Tibial artery (tissue), 4 donors: ENCODE measurements around the gene ROR1.

Experiments used
- DNase-seq, 2 donors: peaks; one replicate each; pipeline ENCODE4 v3.0.0-alpha.2; 2019
- H3K27ac ChIP-seq, 2 donors: fragments of 200-600 bp; sonication (generic) in 1 of 2; 1 replicate in 1 of 2; 2 replicates in 1 of 2; pipeline ENCODE4 v1.5.1; 2018 to 2019; ENCODE audit warnings: mild to moderate bottlenecking in 1 of 2
- H3K27me3 ChIP-seq, 2 donors: fragments of 200-600 bp; sonication (generic) in 1 of 2; one replicate each; pipeline versions ENCODE4 v1.5.1 to v1.6.0; 2016 to 2019
- H3K36me3 ChIP-seq, 3 donors: fragments of 200-600 bp; sonication (generic) in 2 of 3; one replicate each; pipeline ENCODE4 v1.5.1; 2016 to 2019; ENCODE audit warnings: mild to moderate bottlenecking in 2 of 3
- H3K4me1 ChIP-seq, 4 donors: fragments of 200-600 bp; sonication (generic) in 2 of 4; 1 replicate in 3 of 4; 2 replicates in 1 of 4; pipeline ENCODE4 v1.5.1; 2016 to 2019
- H3K4me3 ChIP-seq, 2 donors: fragments of 200-600 bp; sonication (generic) in 1 of 2; 1 replicate in 1 of 2; 2 replicates in 1 of 2; pipeline ENCODE4 v1.5.1; 2018 to 2019; ENCODE audit warnings: mild to moderate bottlenecking in 2 of 2
- H3K9me3 ChIP-seq, 3 donors: fragments of 200-600 bp; sonication (generic) in 1 of 3; one replicate each; pipeline ENCODE4 v1.5.1; 2016 to 2019
- CTCF ChIP-seq, 2 experiments: fragments of 200-600 bp in 1 of 2; fragments of 450-650 bp in 1 of 2; IDR thresholded peaks; one replicate each; pipeline ENCODE4 v1.5.1; 2017 to 2019; ENCODE audit warnings: antibody characterized with exemption in 2 of 2, mild to moderate bottlenecking in 1 of 2, moderate library complexity in 1 of 2
- intact Hi-C: fragments of 100-400 bp; cut with DNase I; formaldehyde crosslinking; loops from one replicate; pipeline ENCODE4 v1.15.0; 2023; ENCODE audit warnings: low total_unique reads

The ROR1 gene

GRCh38 chr1:64162804-64163203, 389.0 kb downstream of the ROR1 start:
- Histone ChIP-seq H3K4me3 (no peak overlapping the region), H3K9me3 (no peaks in the 10 kb centered on the region), H3K27me3 (no peaks in the 10 kb centered on the region), H3K4me1 (peaks cover 0 to 48% (median 21%) of the 10 kb centered on the region in 4 donors), H3K27ac (peak overlapping the region; percentile 65 to 68), H3K36me3 (peaks cover 0 to 6% (median 0%) of the 10 kb centered on the region in 3 donors)
- no peak for TF ChIP-seq CTCF (IDR thresholded peaks at IDR 0.05)
- intact Hi-C loops = loop anchor here (10.0 kb wide), 1 partner anchor 468 kb away; no protein-coding TSS in a partner anchor
- DNase-seq = no peak

GRCh38 chr1:64163431-64163830, 389.6 kb downstream of the ROR1 start:
- no peak for DNase-seq
- intact Hi-C loops = loop anchor here (10.0 kb wide), 1 partner anchor 469 kb away; no protein-coding TSS in a partner anchor
- TF ChIP-seq CTCF (IDR thresholded peaks at IDR 0.05) = no peak
- H3K36me3 ChIP-seq = peaks cover 0 to 6% (median 0%) of the 10 kb centered on the region in 3 donors
- no peaks in the 10 kb centered on the region for H3K9me3 ChIP-seq
- no peaks in the 10 kb centered on the region for H3K27me3 ChIP-seq
- H3K27ac ChIP-seq = peak overlapping the region; percentile 65 to 68
- H3K4me1 ChIP-seq = peaks cover 0 to 48% (median 21%) of the 10 kb centered on the region in 4 donors
- no peak overlapping the region for H3K4me3 ChIP-seq

- no peak for DNase-seq
- Histone ChIP-seq H3K4me3 (no peak overlapping the region), H3K27me3 (no peaks in the 10 kb centered on the region), H3K27ac (peak overlapping the region; percentile 65 to 68), H3K9me3 (no peaks in the 10 kb centered on the region), H3K36me3 (peaks cover 0 to 4% (median 0%) of the 10 kb centered on the region in 3 donors), H3K4me1 (peaks cover 0 to 48% (median 21%) of the 10 kb centered on the region in 4 donors)
- intact Hi-C loops = loop anchor here (10.0 kb wide), 1 partner anchor 469 kb away; no protein-coding TSS in a partner anchor
- peak; percentile 42 to 50 for TF ChIP-seq CTCF (IDR thresholded peaks at IDR 0.05)
Measured at GRCh38 chr1:64163970-64164369, 390.2 kb downstream of the ROR1 start.

GRCh38 chr1:64166629-64167028, 392.8 kb downstream of the ROR1 start:
- no peak for TF ChIP-seq CTCF (IDR thresholded peaks at IDR 0.05)
- intact Hi-C loops = loop anchor here (10.0 kb wide), 1 partner anchor 472 kb away; no protein-coding TSS in a partner anchor

GRCh38 chr1:64167176-64167575, 393.4 kb downstream of the ROR1 start:
- intact Hi-C loops = loop anchor here (10.0 kb wide), 1 partner anchor 472 kb away; no protein-coding TSS in a partner anchor
- Histone ChIP-seq H3K36me3 (peaks cover 0 to 9% (median 0%) of the 10 kb centered on the region in 3 donors), H3K4me1 (peaks cover 0 to 27% (median 9%) of the 10 kb centered on the region in 4 donors), H3K4me3 (no peak overlapping the region), H3K27me3 (no peaks in the 10 kb centered on the region), H3K27ac (no peak overlapping the region), H3K9me3 (no peaks in the 10 kb centered on the region)
- no peak for DNase-seq
- no peak for TF ChIP-seq CTCF (IDR thresholded peaks at IDR 0.05)

More at GRCh38 chr1:64166629-64167028, 392.8 kb downstream of the ROR1 start:
- no peak for DNase-seq
- Histone ChIP-seq H3K4me1 (peaks cover 0 to 29% (median 13%) of the 10 kb centered on the region in 4 donors), H3K4me3 (no peak overlapping the region), H3K27me3 (no peaks in the 10 kb centered on the region), H3K36me3 (peaks cover 0 to 9% (median 0%) of the 10 kb centered on the region in 3 donors), H3K9me3 (no peaks in the 10 kb centered on the region), H3K27ac (no peak overlapping the region)
